BLaER1 (cell line): ENCODE data around the gene SNTG2.

Source experiments
- H3K27ac ChIP-seq: shearing (Covaris generic); formaldehyde crosslinking; 2 replicates; pipeline ENCODE4 v1.8.1; 2022
- H3K27me3 ChIP-seq: shearing (Covaris generic); formaldehyde crosslinking; 2 replicates; pipeline ENCODE4 v1.8.1; 2022
- H3K36me3 ChIP-seq: shearing (Covaris generic); formaldehyde crosslinking; 2 replicates; pipeline ENCODE4 v1.8.1; 2022
- H3K4me1 ChIP-seq: shearing (Covaris generic); formaldehyde crosslinking; 2 replicates; pipeline ENCODE4 v1.8.1; 2022
- H3K4me2 ChIP-seq: shearing (Covaris generic); formaldehyde crosslinking; 2 replicates; pipeline ENCODE4 v1.8.1; 2022
- H3K4me3 ChIP-seq: shearing (Covaris generic); formaldehyde crosslinking; 2 replicates; pipeline ENCODE4 v1.8.1; 2022
- H3K9ac ChIP-seq: shearing (Covaris generic); formaldehyde crosslinking; 2 replicates; pipeline ENCODE4 v1.8.1; 2022
- H3K9me3 ChIP-seq: shearing (Covaris generic); formaldehyde crosslinking; 2 replicates; pipeline ENCODE4 v1.8.1; 2022
- H4K20me1 ChIP-seq: shearing (Covaris generic); formaldehyde crosslinking; 2 replicates; pipeline ENCODE4 v1.8.1; 2022
- Cebpa-rat ChIP-seq: shearing (Covaris generic); IDR thresholded peaks from 2 replicates; pipeline ENCODE4 v1.8.1; 2022

Gene SNTG2

GRCh38 chr2:1266351-1266750 is 315.7 kb downstream of the SNTG2 start:
- no peak overlapping the region for H3K4me3 ChIP-seq
- H3K4me1 ChIP-seq = no peaks in the 10 kb centered on the region
- H3K27ac ChIP-seq = no peak overlapping the region
- no peaks in the 10 kb centered on the region for H4K20me1 ChIP-seq
- no peak overlapping the region for H3K4me2 ChIP-seq
- H3K36me3 ChIP-seq = no peaks in the 10 kb centered on the region
- H3K27me3 ChIP-seq = no peaks in the 10 kb centered on the region
- H3K9ac ChIP-seq = no peak overlapping the region
- no peak for TF ChIP-seq Cebpa-rat
- no peaks in the 10 kb centered on the region for H3K9me3 ChIP-seq

- H3K4me1 ChIP-seq = no peaks in the 10 kb centered on the region
- no peak overlapping the region for H3K4me3 ChIP-seq
- no peaks in the 10 kb centered on the region for H3K27me3 ChIP-seq
- no peak overlapping the region for H3K9ac ChIP-seq
- no peaks in the 10 kb centered on the region for H3K9me3 ChIP-seq
- H3K36me3 ChIP-seq = no peaks in the 10 kb centered on the region
- no peak overlapping the region for H3K4me2 ChIP-seq
- no peak for TF ChIP-seq Cebpa-rat
- H3K27ac ChIP-seq = no peak overlapping the region
- H4K20me1 ChIP-seq = no peaks in the 10 kb centered on the region
Measured at GRCh38 chr2:1268034-1268433, 317.4 kb downstream of the SNTG2 start.

DNA sequence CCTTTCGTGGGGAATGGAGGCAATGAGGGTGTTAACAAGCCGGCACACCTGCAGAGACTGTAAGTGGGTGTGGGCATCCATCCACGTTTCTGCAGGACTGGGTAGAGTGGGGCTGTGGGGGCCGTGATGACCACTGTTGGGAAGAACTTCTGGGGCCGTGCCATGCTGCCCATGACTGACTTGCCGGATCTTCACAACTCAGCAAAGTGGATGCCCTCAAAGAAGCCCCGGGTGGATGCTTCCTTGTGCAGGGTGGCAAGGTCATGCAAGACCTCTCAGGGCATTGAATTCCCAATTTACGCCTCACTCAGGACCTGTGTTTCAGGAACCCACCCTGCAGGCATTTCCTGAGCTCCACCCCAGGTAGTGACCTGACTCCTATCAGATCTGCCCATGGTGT is 319.2 kb downstream of the SNTG2 start:
- Histone ChIP-seq H3K36me3 (no peaks in the 10 kb centered on the region), H3K27ac (no peak overlapping the region), H3K27me3 (no peaks in the 10 kb centered on the region), H3K4me2 (no peak overlapping the region), H3K9me3 (peaks cover 10% of the 10 kb centered on the region), H4K20me1 (no peaks in the 10 kb centered on the region), H3K4me1 (no peaks in the 10 kb centered on the region), H3K9ac (no peak overlapping the region), H3K4me3 (no peak overlapping the region)
- no peak for TF ChIP-seq Cebpa-rat

- H3K4me2 ChIP-seq = no peak overlapping the region
- no peak for TF ChIP-seq Cebpa-rat
- no peak overlapping the region for H3K9ac ChIP-seq
- H3K4me3 ChIP-seq = no peak overlapping the region
- no peak overlapping the region for H3K27ac ChIP-seq
- H3K36me3 ChIP-seq = no peaks in the 10 kb centered on the region
- no peaks in the 10 kb centered on the region for H4K20me1 ChIP-seq
- no peaks in the 10 kb centered on the region for H3K27me3 ChIP-seq
- no peaks in the 10 kb centered on the region for H3K4me1 ChIP-seq
- peaks cover 40% of the 10 kb centered on the region for H3K9me3 ChIP-seq
Measured at GRCh38 chr2:1272835-1273234, 322.2 kb downstream of the SNTG2 start.

- Histone ChIP-seq H3K9ac (no peak overlapping the region), H3K4me3 (no peak overlapping the region), H3K4me1 (0 out of 2 replicates have a peak, but pooled peaks cover under 1% of the 10 kb centered on the region), H3K36me3 (no peaks in the 10 kb centered on the region), H3K27ac (no peak overlapping the region), H3K4me2 (no peak overlapping the region), H4K20me1 (no peaks in the 10 kb centered on the region), H3K9me3 (peaks cover 43% of the 10 kb centered on the region), H3K27me3 (no peaks in the 10 kb centered on the region)
- no peak for TF ChIP-seq Cebpa-rat
Measured at GRCh38 chr2:1277634-1278033, 327.0 kb downstream of the SNTG2 start.

GRCh38 chr2:1278125-1278524 is 327.5 kb downstream of the SNTG2 start:
- Histone ChIP-seq H3K4me3 (no peak overlapping the region), H4K20me1 (no peaks in the 10 kb centered on the region), H3K36me3 (no peaks in the 10 kb centered on the region), H3K4me1 (0 out of 2 replicates have a peak, but pooled peaks cover 5% of the 10 kb centered on the region), H3K27ac (no peak overlapping the region), H3K27me3 (no peaks in the 10 kb centered on the region), H3K9me3 (peaks cover 43% of the 10 kb centered on the region), H3K4me2 (no peak overlapping the region), H3K9ac (no peak overlapping the region)
- TF ChIP-seq Cebpa-rat = no peak

DNA sequence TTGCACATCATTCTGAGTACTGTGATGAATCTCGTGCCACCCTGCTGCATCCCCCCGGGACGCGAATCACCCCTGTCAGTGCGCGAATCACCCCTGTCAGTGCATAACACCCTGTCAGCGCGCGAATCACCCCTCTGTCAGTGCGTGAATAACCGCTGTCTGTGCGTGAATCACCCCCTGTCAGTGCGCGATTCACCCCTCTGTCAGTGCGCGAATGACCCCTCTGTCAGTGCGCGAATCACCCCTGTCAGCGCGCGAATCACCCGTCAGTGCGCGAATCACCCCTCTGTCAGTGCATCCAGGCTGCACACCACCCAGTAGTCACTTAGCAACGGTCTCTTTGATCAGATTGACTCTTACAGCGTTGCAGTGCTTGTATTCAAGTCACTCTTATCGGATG is 328.2 kb downstream of the SNTG2 start:
- Histone ChIP-seq H3K27ac (no peak overlapping the region), H3K36me3 (no peaks in the 10 kb centered on the region), H3K9me3 (peaks cover 42% of the 10 kb centered on the region), H3K4me2 (no peak overlapping the region), H3K4me3 (no peak overlapping the region), H3K27me3 (no peaks in the 10 kb centered on the region), H3K9ac (no peak overlapping the region), H4K20me1 (no peaks in the 10 kb centered on the region), H3K4me1 (0 out of 2 replicates have a peak, but pooled peaks cover 5% of the 10 kb centered on the region)
- TF ChIP-seq Cebpa-rat = no peak

DNA sequence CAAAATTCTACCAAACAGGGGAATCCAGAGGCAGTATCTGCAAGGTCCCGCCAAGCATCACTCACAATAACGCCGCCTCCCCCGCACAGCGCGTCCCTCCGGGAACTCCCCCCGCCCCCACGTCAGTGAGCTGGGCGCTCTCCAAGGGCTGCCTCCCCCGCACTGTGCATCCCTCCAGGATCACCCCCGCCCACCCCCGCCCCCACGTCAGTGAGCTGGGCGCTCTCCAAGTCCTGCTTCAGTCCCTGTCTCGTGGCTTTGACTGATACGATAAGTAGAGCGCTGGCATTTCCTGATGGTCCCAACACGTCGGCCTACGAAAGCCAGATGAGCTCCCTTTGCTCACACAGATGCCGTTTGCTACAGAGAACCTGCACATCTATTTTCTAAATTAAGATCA is 331.9 kb downstream of the SNTG2 start:
- Histone ChIP-seq H3K27ac (no peak overlapping the region), H3K9me3 (0 out of 2 replicates have a peak, but pooled peaks cover 5% of the 10 kb centered on the region), H3K27me3 (no peaks in the 10 kb centered on the region), H3K4me3 (no peak overlapping the region), H3K36me3 (no peaks in the 10 kb centered on the region), H3K4me1 (0 out of 2 replicates have a peak, but pooled peaks cover 5% of the 10 kb centered on the region), H4K20me1 (no peaks in the 10 kb centered on the region), H3K4me2 (no peak overlapping the region; the same call in 1 of the 2 replicates), H3K9ac (no peak overlapping the region)
- no peak for TF ChIP-seq Cebpa-rat

GRCh38 chr2:1283020-1283801 is 332.6 kb downstream of the SNTG2 start:
- Histone ChIP-seq H3K9ac (no peak overlapping the region), H3K27me3 (no peaks in the 10 kb centered on the region), H3K9me3 (no peaks in the 10 kb centered on the region), H4K20me1 (no peaks in the 10 kb centered on the region), H3K4me3 (no peak overlapping the region), H3K27ac (no peak overlapping the region), H3K36me3 (no peaks in the 10 kb centered on the region), H3K4me2 (no peak overlapping the region; the same call in 1 of the 2 replicates), H3K4me1 (0 out of 2 replicates have a peak, but pooled peaks cover 5% of the 10 kb centered on the region)
- no peak for TF ChIP-seq Cebpa-rat

- no peaks in the 10 kb centered on the region for H3K9me3 ChIP-seq
- no peak overlapping the region for H3K4me3 ChIP-seq
- H3K9ac ChIP-seq = no peak overlapping the region
- H3K4me2 ChIP-seq = no peak overlapping the region
- no peak overlapping the region for H3K27ac ChIP-seq
- H4K20me1 ChIP-seq = no peaks in the 10 kb centered on the region
- H3K36me3 ChIP-seq = no peaks in the 10 kb centered on the region
- no peak for TF ChIP-seq Cebpa-rat
- 0 out of 2 replicates have a peak, but pooled peaks cover 5% of the 10 kb centered on the region for H3K4me1 ChIP-seq
- no peaks in the 10 kb centered on the region for H3K27me3 ChIP-seq
Measured at GRCh38 chr2:1283871-1284270, 333.2 kb downstream of the SNTG2 start.
